ENCODE results near the gene BLNK.

The BLNK gene

DNA sequence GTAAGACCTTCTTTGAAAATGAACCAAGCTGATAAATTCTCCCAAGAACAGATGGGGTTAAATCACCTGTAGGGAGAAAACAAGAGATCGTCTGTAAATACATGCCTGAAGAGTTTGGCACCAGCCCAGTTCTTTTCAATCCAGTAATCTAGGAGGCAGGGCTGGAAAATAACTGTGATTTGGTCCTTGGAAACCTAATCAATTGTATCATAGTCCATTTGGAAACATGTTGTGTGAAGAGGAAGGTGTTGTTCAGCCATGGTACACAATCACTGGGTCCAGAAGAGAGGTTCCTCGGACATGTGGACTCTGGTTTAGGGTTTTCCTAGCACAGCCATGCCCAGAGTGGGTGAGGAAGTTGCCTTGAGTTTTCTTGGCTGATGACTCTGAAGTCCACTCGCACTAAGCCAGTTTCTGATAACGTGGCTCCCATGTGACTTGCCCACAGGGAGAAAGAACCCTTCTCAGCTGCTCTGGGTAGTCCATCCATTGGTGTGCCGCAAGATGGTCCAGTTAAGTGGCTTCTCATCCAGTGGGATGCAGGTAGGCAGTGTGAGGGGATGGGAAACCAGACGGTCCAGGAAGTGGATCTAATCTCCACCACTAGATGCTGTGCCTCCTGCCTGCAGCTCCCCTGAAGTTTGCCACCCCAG, 5.1 kb downstream of the BLNK start:
- Histone ChIP-seq H3K9me3 (replicated peaks; ENCODE audit: insufficient read depth, low read length) (no peaks in the 10 kb centered on the region), H3F3A (ENCODE audit: insufficient read depth, low read length) (peaks cover 4% of the 10 kb centered on the region), H3K4me2 (ENCODE audit: low read depth, low read length) (no peak overlapping the region), H3K4me1 (ENCODE audit: low read length) (peaks cover 27% of the 10 kb centered on the region), H3K27ac (ENCODE audit: low read length) (no peak overlapping the region), H3K36me3 (replicated peaks; ENCODE audit: insufficient read depth, low read length) (no peaks in the 10 kb centered on the region), H3K27me3 (replicated peaks; ENCODE audit: insufficient read depth, low read length) (no peaks in the 10 kb centered on the region), H4K20me1 (ENCODE audit: insufficient read depth, low read length) (no peaks in the 10 kb centered on the region), H3K79me2 (ENCODE audit: low read length) (peaks cover 98% of the 10 kb centered on the region), H2AFZ (ENCODE audit: low read length) (no peak overlapping the region), H3K4me3 (ENCODE audit: low read length) (no peak overlapping the region), H3K9me2 (replicated peaks; ENCODE audit: insufficient read depth, low read length) (no peaks in the 10 kb centered on the region), H3K9ac (ENCODE audit: low read length) (no peak overlapping the region)
- no peak for DNase-seq
- no peak for TF ChIP-seq EZH2phosphoT487 (IDR thresholded peaks at IDR 0.05; ENCODE audit: low read length)
- TF ChIP-seq, protein P1, sequence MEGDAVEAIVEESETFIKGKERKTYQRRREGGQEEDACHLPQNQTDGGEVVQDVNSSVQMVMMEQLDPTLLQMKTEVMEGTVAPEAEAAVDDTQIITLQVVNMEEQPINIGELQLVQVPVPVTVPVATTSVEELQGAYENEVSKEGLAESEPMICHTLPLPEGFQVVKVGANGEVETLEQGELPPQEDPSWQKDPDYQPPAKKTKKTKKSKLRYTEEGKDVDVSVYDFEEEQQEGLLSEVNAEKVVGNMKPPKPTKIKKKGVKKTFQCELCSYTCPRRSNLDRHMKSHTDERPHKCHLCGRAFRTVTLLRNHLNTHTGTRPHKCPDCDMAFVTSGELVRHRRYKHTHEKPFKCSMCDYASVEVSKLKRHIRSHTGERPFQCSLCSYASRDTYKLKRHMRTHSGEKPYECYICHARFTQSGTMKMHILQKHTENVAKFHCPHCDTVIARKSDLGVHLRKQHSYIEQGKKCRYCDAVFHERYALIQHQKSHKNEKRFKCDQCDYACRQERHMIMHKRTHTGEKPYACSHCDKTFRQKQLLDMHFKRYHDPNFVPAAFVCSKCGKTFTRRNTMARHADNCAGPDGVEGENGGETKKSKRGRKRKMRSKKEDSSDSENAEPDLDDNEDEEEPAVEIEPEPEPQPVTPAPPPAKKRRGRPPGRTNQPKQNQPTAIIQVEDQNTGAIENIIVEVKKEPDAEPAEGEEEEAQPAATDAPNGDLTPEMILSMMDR (IDR thresholded peaks at IDR 0.05; ENCODE audit: low read length) = no peak

- H4K20me1 ChIP-seq (ENCODE audit: insufficient read depth, low read length) = no peaks in the 10 kb centered on the region
- H3K4me1 ChIP-seq (ENCODE audit: low read length) = peaks cover 30% of the 10 kb centered on the region
Measured at GRCh38 chr10:96264938-96265337, 6.4 kb downstream of the BLNK start.

DNA sequence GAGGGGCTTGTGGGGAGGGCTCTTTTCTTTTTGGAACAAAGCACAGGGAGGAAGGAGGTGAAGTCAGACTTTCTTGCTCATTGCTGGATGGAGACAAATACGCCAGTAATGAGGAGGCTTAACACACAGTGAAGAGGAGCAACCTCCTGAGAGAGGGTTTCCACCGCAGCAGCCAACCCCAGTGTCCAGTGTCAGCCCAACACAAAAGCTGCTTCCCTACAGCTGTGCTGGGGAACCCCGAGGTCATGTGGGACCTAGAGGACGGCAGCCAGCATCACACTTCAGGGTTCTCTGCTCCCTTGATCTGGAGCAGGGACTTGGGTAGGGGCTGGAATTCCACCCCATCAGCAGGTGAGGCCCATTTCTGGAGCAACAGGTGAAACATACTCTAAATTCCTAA, 7.7 kb downstream of the BLNK start:
- no peak overlapping the region for H3K9ac ChIP-seq (ENCODE audit: low read length)
- H2AFZ ChIP-seq (ENCODE audit: low read length) = no peak overlapping the region
- H3F3A ChIP-seq (ENCODE audit: insufficient read depth, low read length) = no peaks in the 10 kb centered on the region
- H3K9me2 ChIP-seq (replicated peaks; ENCODE audit: insufficient read depth, low read length) = no peaks in the 10 kb centered on the region
- H3K4me2 ChIP-seq (ENCODE audit: low read depth, low read length) = no peak overlapping the region
- peaks cover 95% of the 10 kb centered on the region for H3K79me2 ChIP-seq (ENCODE audit: low read length)
- no peaks in the 10 kb centered on the region for H4K20me1 ChIP-seq (ENCODE audit: insufficient read depth, low read length)
- no peaks in the 10 kb centered on the region for H3K27me3 ChIP-seq (replicated peaks; ENCODE audit: insufficient read depth, low read length)
- H3K4me1 ChIP-seq (ENCODE audit: low read length) = peaks cover 32% of the 10 kb centered on the region
- no peaks in the 10 kb centered on the region for H3K36me3 ChIP-seq (replicated peaks; ENCODE audit: insufficient read depth, low read length)
- H3K27ac ChIP-seq (ENCODE audit: low read length) = no peak overlapping the region
- H3K4me3 ChIP-seq (ENCODE audit: low read length) = no peak overlapping the region
- no peak for DNase-seq
- no peaks in the 10 kb centered on the region for H3K9me3 ChIP-seq (replicated peaks; ENCODE audit: insufficient read depth, low read length)
- no peak for TF ChIP-seq EZH2phosphoT487 (IDR thresholded peaks at IDR 0.05; ENCODE audit: low read length)
- TF ChIP-seq, protein P1 (IDR thresholded peaks at IDR 0.05; ENCODE audit: low read length) = no peak
- TF ChIP-seq EZH2 (optimal IDR thresholded peaks at IDR 0.05; ENCODE audit: low read depth, low read length) = no peak

More at GRCh38 chr10:96264938-96265337, 6.4 kb downstream of the BLNK start:
- no peak overlapping the region for H3K4me3 ChIP-seq (ENCODE audit: low read length)
- no peak for DNase-seq
- H3K4me2 ChIP-seq (ENCODE audit: low read depth, low read length) = no peak overlapping the region
- no peak for TF ChIP-seq EZH2phosphoT487 (IDR thresholded peaks at IDR 0.05; ENCODE audit: low read length)
- H3F3A ChIP-seq (ENCODE audit: insufficient read depth, low read length) = no peaks in the 10 kb centered on the region
- no peak overlapping the region for H3K27ac ChIP-seq (ENCODE audit: low read length)
- H2AFZ ChIP-seq (ENCODE audit: low read length) = no peak overlapping the region
- H3K9ac ChIP-seq (ENCODE audit: low read length) = no peak overlapping the region
- no peaks in the 10 kb centered on the region for H3K9me2 ChIP-seq (replicated peaks; ENCODE audit: insufficient read depth, low read length)
- no peaks in the 10 kb centered on the region for H3K36me3 ChIP-seq (replicated peaks; ENCODE audit: insufficient read depth, low read length)
- H3K9me3 ChIP-seq (replicated peaks; ENCODE audit: insufficient read depth, low read length) = no peaks in the 10 kb centered on the region
- no peaks in the 10 kb centered on the region for H3K27me3 ChIP-seq (replicated peaks; ENCODE audit: insufficient read depth, low read length)
- H3K79me2 ChIP-seq (ENCODE audit: low read length) = peaks cover 95% of the 10 kb centered on the region

DNA sequence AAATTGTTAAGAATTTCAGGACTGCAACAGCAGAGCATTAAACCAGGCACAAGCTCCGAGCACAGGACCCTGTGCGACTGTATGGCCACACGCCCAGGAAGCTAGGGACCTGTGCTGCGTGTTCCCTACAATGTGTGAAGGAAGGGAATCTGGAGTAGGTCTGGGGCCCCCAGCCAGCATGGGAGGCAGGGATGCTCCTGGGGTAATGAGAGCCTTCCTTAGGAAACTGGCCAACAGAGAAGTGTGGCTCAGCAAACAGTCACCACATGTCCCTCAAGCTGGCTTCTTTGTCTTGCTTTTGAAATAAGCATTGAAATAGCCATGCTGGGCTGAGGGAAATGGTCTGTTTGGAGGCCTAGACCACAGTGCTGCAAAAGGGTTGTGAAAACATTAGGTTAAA, 8.2 kb downstream of the BLNK start:
- TF ChIP-seq, protein P1 (IDR thresholded peaks at IDR 0.05; ENCODE audit: low read length) = no peak
- TF ChIP-seq EZH2phosphoT487 (IDR thresholded peaks at IDR 0.05; ENCODE audit: low read length) (no peak), EZH2 (optimal IDR thresholded peaks at IDR 0.05; ENCODE audit: low read depth, low read length) (no peak)
- H2AFZ ChIP-seq (ENCODE audit: low read length) = no peak overlapping the region
- H3K36me3 ChIP-seq (replicated peaks; ENCODE audit: insufficient read depth, low read length) = no peaks in the 10 kb centered on the region

More for the DNA sequence above, 8.2 kb downstream of the BLNK start:
- Histone ChIP-seq H3K79me2 (ENCODE audit: low read length) (peaks cover 95% of the 10 kb centered on the region), H3K9me3 (replicated peaks; ENCODE audit: insufficient read depth, low read length) (no peaks in the 10 kb centered on the region), H3K27me3 (replicated peaks; ENCODE audit: insufficient read depth, low read length) (no peaks in the 10 kb centered on the region), H3K9ac (ENCODE audit: low read length) (no peak overlapping the region), H3K4me3 (ENCODE audit: low read length) (no peak overlapping the region), H3K27ac (ENCODE audit: low read length) (no peak overlapping the region), H3K4me2 (ENCODE audit: low read depth, low read length) (no peak overlapping the region), H4K20me1 (ENCODE audit: insufficient read depth, low read length) (no peaks in the 10 kb centered on the region), H3K9me2 (replicated peaks; ENCODE audit: insufficient read depth, low read length) (no peaks in the 10 kb centered on the region), H3F3A (ENCODE audit: insufficient read depth, low read length) (peaks cover 4% of the 10 kb centered on the region), H3K4me1 (ENCODE audit: low read length) (peaks cover 32% of the 10 kb centered on the region)
- DNase-seq = no peak
